Central memory CD8-positive, alpha-beta T cell (primary cell): ENCODE data around the gene F10.

Experiments used
- ATAC-seq: fragments of 150-1000 bp; cut with Tn5 transposase; replicated peaks from 2 replicates; pipeline ENCODE4 v1.10.0; 2022; ENCODE audit warnings: mild to moderate bottlenecking, moderate FRiP score, moderate number of reproducible peaks; ENCODE audit not compliant: poor library complexity, severe bottlenecking; ENCODE audit errors: extremely low read depth
- DNase-seq, 2 donors: peaks; one replicate each; pipeline ENCODE4 v3.0.0; 2021; ENCODE audit warnings: low spot score in 2 of 2
- H3K27ac Mint-ChIP-seq: one replicate; pipeline ENCODE4 v1.8.0; 2022; ENCODE audit warnings: low read depth, mild to moderate bottlenecking, moderate library complexity, mixed read lengths
- H3K27me3 Mint-ChIP-seq: one replicate; pipeline ENCODE4 v1.8.0; 2022; ENCODE audit warnings: mixed read lengths
- H3K36me3 Mint-ChIP-seq: one replicate; pipeline ENCODE4 v1.8.0; 2022; ENCODE audit warnings: mild to moderate bottlenecking, moderate library complexity, mixed read lengths; ENCODE audit not compliant: insufficient read depth
- H3K4me1 Mint-ChIP-seq: one replicate; pipeline ENCODE4 v1.8.0; 2022; ENCODE audit warnings: mixed read lengths
- H3K4me3 Mint-ChIP-seq: one replicate; pipeline ENCODE4 v1.8.0; 2022; ENCODE audit warnings: mild to moderate bottlenecking, moderate library complexity, mixed read lengths
- H3K9me3 Mint-ChIP-seq: one replicate; pipeline ENCODE4 v1.8.0; 2022; ENCODE audit warnings: mixed read lengths

The F10 gene

DNA sequence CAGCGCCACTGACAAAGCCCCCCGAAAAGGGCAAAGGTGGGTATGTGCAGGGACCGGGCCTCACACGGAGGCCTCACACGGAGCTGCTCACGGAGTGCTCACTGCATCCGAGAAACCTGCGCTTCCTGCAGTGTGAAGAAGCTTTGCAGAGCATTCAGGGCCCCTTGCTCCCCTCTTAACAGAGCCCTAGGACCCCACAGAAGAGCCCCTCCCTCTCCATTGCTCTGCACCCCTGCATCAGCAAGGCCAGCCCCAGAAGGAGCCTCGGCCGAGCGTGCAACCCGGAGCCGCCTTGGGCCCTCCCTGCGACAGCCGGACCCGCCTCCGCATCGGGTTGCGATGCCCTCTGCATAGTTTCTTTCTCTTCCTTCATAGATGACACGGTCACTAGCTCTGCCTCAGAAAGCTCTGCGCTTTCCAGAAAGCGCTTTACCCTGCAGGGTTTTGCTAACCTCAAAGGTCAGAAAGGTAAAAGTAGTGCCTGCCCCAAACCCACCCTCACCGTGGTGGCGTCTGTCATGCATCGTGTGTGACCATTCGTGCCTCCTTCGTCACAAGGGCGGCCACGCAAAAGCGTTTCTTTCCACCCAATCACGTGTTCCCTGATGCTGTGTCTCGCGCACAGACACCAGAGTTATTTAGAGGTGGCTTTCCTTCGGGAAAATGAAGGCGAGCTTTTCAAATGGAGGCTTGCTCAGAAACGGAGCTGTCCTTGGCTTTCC is 32.7 kb upstream of the F10 start:
- Mint-ChIP-seq H3K4me1 (no peaks in the 10 kb centered on the region), H3K9me3 (no peaks in the 10 kb centered on the region), H3K27ac (no peak overlapping the region), H3K27me3 (no peaks in the 10 kb centered on the region), H3K36me3 (no peaks in the 10 kb centered on the region), H3K4me3 (no peak overlapping the region)
- DNase-seq: no peak
- no peak for ATAC-seq

DNA sequence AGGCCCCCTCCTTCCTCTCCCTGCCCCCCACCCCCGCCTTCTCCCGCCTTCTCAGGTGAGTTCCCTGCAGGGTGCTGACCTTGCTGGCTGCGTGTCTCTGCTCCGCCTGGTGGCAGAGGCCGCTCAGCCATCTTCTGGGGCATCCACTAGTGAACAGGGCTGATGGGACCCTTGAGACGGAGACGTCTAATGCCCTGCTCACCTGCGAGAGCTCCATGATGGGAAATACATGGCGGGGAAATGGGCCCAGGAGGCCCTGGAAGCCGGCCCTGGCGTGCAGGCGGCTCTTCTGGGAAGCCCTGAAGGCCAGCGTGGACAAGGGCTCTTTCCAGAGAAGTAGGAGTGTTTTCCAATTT is 32.2 kb upstream of the F10 start:
- H3K36me3 Mint-ChIP-seq: no peaks in the 10 kb centered on the region
- ATAC-seq: no peak
- no peak overlapping the region for H3K4me3 Mint-ChIP-seq
- no peak for DNase-seq
- H3K27ac Mint-ChIP-seq: no peak overlapping the region
- H3K9me3 Mint-ChIP-seq: no peaks in the 10 kb centered on the region
- no peaks in the 10 kb centered on the region for H3K27me3 Mint-ChIP-seq
- H3K4me1 Mint-ChIP-seq: no peaks in the 10 kb centered on the region

DNA sequence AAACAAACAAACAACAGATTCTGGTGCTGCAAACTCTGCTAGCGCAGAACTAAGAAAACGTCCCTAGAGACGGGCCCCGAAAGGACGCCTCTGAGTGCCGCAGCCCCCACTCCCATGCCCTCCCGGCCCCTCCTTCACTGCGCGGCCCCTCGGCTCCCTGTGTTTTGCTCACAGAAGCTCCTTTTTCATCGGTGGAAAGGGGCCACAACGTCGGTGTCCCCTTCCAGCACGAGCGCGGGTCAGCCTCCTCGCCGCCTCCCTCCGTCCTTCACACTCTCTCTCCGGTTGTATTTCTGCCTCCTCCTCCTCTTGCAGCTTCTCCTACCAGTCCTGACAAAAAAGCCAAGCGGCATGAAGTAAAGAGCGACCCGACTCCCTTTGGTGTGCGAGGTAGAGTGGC is 31.8 kb upstream of the F10 start:
- Mint-ChIP-seq H3K27me3 (no peaks in the 10 kb centered on the region), H3K36me3 (no peaks in the 10 kb centered on the region), H3K4me1 (no peaks in the 10 kb centered on the region), H3K4me3 (no peak overlapping the region), H3K27ac (no peak overlapping the region), H3K9me3 (no peaks in the 10 kb centered on the region)
- no peak for ATAC-seq
- no peak for DNase-seq

- Mint-ChIP-seq H3K36me3 (no peaks in the 10 kb centered on the region), H3K4me3 (no peak overlapping the region), H3K27ac (no peak overlapping the region), H3K27me3 (no peaks in the 10 kb centered on the region), H3K9me3 (no peaks in the 10 kb centered on the region), H3K4me1 (no peaks in the 10 kb centered on the region)
- DNase-seq: no peak
- no peak for ATAC-seq
Measured at GRCh38 chr13:113091211-113091771, 31.3 kb upstream of the F10 start.

DNA sequence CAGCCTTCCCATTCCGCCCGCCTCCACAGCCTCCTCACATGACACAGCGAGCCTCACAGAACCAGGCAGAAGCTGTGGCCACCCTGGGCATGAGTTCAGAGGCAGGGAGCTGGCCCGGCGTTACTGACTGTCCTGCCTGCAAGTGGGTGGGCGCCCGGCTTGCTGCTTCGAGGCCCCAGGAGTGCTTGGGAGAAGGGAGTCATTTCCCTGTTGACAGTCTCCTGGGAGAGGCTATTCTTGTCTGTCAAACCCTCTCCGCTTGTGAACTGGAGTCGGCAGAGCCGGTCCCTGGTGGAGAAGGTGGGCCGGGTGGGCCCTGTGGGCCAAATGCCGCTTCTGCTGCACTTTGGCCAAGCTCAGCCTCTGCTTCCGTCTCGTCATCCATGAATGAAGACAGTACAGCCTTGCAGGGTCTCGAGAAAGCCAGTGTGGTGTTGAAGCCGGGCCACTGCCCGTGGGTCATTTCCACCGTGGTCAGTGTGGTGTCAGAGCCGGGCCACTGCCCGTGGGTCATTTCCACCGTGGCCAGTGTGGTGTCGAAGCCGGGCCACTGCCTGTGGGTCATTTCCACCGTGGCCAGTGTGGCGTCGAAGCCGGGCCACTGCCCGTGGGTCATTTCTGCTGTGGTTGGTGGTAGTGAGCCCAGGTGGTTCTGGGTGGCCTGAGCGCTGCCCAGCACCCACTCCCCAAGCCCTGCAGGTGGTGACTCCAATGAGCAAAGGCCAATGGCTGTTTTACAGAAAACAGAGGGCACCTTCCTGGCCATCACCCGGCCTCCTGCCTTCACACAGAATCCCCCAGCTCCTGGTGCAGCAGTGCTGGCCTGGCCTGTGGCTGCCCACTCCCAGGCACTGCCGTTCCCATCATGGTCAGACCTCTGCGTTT is 30.5 kb upstream of the F10 start:
- Mint-ChIP-seq H3K4me3 (no peak overlapping the region), H3K9me3 (no peaks in the 10 kb centered on the region), H3K36me3 (no peaks in the 10 kb centered on the region), H3K27me3 (no peaks in the 10 kb centered on the region), H3K4me1 (no peaks in the 10 kb centered on the region), H3K27ac (no peak overlapping the region)
- DNase-seq: no peak
- ATAC-seq: no peak

GRCh38 chr13:113092776-113093579 is 29.6 kb upstream of the F10 start:
- Mint-ChIP-seq H3K27me3 (no peaks in the 10 kb centered on the region), H3K4me3 (no peak overlapping the region), H3K36me3 (no peaks in the 10 kb centered on the region), H3K4me1 (no peaks in the 10 kb centered on the region), H3K27ac (no peak overlapping the region), H3K9me3 (no peaks in the 10 kb centered on the region)
- DNase-seq (no peak), ATAC-seq (no peak)

DNA sequence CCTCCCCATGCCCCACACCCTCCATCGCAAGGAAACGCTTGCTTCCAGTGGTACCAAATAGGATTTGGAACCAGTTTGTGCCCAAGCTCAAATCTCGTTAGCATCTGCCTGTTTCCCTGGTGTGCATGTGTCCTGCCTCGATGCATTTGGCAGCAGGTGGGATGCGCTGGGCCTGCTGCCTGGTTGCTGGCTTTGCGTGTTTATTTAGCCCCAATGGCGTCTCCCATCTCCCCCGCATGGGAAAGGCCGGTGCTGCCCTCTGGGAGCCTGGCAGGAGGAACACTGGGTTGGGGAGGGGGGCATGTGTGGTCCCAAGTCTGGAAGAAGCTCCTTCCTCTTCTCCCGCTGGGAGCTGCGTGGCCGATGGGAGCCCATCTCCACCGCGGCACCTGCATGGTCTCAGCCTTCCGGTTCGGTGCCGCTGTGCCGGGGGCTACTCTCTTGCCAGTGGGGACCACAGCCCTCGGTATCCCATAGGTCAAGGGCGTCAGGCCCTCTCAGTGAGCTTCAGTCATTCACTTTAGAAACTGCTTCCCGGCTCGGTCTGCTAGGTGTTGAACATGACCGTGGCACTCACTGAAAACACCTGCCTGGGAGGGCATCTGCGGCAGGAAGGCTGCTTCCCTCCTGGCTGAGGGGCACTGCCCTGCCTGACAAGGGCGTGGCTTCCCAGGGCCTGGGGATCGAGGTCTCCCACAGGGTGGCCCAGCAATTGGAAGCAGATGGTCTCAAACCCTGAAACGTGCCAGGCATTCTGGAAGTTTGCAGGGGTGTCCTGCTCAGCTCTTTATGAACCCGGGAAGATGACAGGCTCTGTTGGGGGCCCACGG is 28.8 kb upstream of the F10 start:
- Mint-ChIP-seq H3K27me3 (no peaks in the 10 kb centered on the region), H3K36me3 (peaks cover 3% of the 10 kb centered on the region), H3K4me3 (no peak overlapping the region), H3K9me3 (no peaks in the 10 kb centered on the region), H3K4me1 (no peaks in the 10 kb centered on the region), H3K27ac (no peak overlapping the region)
- ATAC-seq (no peak), DNase-seq (no peak)

DNA sequence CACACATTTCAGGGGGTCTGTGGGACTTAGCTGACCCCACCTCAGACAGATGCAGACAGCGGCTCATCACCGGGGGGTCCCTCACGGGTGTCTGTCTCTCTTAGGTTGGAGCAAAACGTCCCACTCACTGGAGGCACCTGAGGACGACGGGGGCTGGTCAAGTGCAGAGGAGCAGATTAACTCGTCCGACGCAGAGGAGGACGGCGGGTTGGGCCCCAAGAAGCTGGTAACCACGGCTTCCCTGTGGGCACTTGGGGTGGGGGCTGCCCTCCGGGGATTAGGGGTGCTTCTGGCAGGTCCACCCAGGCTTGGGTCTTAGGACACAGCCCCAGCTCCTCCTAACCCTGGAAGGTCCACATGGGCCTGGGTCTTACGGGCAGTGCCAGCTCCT is 28.2 kb upstream of the F10 start:
- no peaks in the 10 kb centered on the region for H3K9me3 Mint-ChIP-seq
- ATAC-seq: no peak
- H3K4me1 Mint-ChIP-seq: no peaks in the 10 kb centered on the region
- DNase-seq: no peak
- no peak overlapping the region for H3K4me3 Mint-ChIP-seq
- no peaks in the 10 kb centered on the region for H3K27me3 Mint-ChIP-seq
- no peak overlapping the region for H3K27ac Mint-ChIP-seq
- peaks cover 3% of the 10 kb centered on the region for H3K36me3 Mint-ChIP-seq

GRCh38 chr13:113095146-113096051 is 27.2 kb upstream of the F10 start:
- no peak for DNase-seq
- Mint-ChIP-seq H3K27ac (no peak overlapping the region), H3K27me3 (no peaks in the 10 kb centered on the region), H3K4me1 (no peaks in the 10 kb centered on the region), H3K9me3 (no peaks in the 10 kb centered on the region), H3K36me3 (peaks cover 3% of the 10 kb centered on the region), H3K4me3 (no peak overlapping the region)
- ATAC-seq: no peak

DNA sequence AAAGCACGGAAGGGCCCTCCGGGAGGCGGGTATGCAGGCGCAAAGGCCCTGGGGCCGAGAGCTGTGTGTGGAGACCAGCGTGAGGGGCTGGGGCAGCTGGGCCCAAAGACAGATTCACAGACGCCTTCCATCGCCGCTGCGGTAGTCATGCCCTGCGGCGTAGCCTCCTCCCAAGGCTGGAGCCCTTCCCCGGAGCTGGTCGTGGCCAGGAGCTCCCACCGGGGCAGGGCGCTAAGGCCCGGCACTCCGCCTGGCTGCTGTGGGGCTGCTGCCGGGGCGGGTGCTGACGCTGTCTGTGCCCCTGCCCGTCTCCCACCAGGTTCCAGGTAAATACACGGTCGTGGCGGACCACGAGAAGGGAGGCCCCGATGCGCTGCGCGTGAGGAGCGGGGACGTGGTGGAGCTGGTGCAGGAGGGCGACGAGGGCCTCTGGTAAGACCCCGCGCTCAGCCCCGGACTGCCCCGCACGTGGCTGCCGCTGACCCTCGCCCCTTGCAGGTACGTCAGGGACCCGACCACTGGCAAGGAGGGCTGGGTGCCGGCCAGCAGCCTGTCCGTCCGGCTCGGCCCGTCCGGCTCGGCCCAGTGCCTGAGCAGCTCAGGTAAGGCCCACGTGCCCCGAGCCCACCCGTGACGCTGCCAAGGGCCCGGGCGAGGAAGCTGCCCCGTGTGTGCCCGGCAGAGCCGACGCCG is 26.4 kb upstream of the F10 start:
- no peaks in the 10 kb centered on the region for H3K9me3 Mint-ChIP-seq

More for the DNA sequence above, 26.4 kb upstream of the F10 start:
- ATAC-seq (no peak), DNase-seq (no peak)
- H3K27me3 Mint-ChIP-seq: no peaks in the 10 kb centered on the region
- H3K4me1 Mint-ChIP-seq: no peaks in the 10 kb centered on the region
- no peak overlapping the region for H3K4me3 Mint-ChIP-seq
- peaks cover 3% of the 10 kb centered on the region for H3K36me3 Mint-ChIP-seq
- no peak overlapping the region for H3K27ac Mint-ChIP-seq
